NCI-H510A treated with DMSO at 0.1 percent for 48 hours (cell line): Measurements from ENCODE around the gene EMX2.

Experiments used
- DNase-seq: peaks from one replicate; lab custom pipeline; 2025; lab: John Stamatoyannopoulos, UW

Gene EMX2

DNA sequence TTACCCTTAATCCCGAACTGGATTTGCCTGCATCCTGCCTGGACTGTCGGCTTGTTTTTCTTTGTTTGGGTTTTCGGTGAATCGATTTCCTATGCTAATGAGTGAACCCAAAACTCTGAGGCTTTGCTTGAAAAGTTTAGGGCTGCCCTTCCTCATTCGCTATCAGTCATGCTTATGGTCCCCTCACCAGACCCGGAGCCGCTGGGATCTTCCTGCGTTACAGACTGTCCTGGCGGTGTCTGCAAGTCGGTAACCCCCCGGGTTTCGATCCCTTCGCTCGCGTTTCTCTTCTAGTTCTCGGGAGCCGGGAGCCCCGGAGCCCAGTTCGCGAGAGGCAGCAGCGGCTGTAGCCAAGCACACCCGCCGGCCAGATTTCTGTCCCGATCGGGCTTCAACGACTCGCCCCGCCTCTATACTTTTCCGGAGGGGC lies 2.2 kb downstream of the EMX2 start:
- DNase-seq: no peak

- DNase-seq: no peak
Observed at GRCh38 chr10:117545141-117546019, 2.8 kb downstream of the EMX2 start.

DNA sequence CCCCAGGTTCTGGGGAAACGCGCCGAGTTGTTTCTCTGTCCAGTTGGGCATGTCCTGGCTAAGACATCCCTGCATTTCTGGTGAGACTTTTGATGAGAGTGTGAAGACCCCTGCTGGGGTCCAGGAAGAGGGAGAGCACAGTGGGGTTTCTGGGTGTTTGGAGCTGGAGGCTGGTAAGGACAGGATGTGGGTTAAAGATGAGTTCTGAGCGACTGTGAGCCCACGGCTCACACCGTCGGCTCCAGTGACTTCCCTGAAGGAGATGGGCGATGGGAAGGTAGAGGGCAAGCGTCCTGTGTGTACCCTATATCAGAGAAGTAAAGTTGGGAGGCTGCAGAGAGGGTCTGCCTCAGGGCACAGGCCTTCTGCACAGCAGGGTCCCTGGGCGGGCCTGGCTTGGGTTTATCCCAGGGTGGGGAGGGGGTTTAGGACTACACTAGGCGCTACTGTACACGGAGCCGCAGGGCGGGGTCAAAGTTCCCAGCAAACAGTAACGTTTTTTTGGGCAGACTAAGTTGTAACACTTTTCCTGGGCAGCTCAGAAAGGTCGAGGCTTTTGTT lies 3.6 kb downstream of the EMX2 start:
- DNase-seq: no peak

- DNase-seq: no peak
Observed at GRCh38 chr10:117546581-117547015, 4.1 kb downstream of the EMX2 start.

DNA sequence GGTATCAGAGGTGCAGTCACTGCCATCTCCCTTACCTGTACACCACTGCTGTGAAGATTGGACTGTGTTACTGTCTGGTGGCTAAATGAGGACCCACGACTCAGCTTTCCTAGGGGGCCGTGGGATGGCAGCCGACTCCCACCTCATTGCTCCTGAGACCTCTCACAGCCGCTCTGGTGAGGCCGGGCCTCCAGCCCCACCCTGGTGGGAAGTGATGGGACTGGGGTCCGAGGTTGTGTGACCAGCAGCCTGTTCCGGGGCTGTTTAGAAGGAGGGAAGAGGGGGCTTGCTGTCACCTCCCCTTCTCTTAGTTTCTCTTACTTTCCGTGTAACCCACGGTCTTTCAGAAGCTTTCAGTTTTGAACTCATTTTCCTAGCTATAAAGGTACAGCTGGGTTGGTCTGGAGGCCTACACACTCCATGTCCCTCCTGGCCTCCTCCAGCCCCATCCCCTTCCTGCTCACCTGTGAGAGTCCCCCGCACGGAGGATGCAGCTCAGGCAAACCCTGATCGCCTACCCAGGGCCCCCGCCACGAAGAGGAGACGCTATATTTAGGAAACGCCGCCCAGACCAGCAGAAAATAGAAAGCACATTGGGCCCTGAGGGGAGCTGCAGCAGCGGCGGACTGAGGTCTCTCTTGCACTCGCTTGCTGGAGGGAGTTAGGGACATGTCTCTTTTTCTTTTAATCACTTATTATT lies 4.6 kb downstream of the EMX2 start:
- no peak for DNase-seq

DNA sequence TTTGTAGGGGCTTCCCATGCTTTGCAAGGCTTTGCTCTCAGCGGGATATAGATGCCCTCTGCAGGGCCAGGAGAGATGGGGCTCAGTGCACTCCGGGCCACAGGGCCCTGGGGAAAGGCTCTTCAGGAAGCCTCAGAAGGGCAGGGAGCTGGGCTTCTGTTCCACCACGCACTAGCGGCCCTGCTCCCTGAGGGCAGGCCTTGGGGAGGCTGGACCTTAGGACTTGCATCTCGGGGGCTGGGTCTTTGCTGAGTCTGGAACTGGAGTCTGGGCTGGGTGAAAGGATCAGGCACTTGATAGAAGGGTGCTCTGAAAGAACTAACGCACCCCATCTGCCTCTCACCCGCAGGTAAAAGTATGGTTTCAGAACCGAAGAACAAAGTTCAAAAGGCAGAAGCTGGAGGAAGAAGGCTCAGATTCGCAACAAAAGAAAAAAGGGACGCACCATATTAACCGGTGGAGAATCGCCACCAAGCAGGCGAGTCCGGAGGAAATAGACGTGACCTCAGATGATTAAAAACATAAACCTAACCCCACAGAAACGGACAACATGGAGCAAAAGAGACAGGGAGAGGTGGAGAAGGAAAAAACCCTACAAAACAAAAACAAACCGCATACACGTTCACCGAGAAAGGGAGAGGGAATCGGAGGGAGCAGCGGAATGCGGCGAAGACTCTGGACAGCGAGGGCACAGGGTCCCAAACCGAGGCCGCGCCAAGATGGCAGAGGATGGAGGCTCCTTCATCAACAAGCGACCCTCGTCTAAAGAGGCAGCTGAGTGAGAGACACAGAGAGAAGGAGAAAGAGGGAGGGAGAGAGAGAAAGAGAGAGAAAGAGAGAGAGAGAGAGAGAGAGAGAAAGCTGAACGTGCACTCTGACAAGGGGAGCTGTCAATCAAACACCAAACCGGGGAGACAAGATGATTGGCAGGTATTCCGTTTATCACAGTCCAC lies 5.4 kb downstream of the EMX2 start:
- DNase-seq: no peak

- no peak for DNase-seq
Observed at GRCh38 chr10:117549100-117549585, 6.6 kb downstream of the EMX2 start.

DNA sequence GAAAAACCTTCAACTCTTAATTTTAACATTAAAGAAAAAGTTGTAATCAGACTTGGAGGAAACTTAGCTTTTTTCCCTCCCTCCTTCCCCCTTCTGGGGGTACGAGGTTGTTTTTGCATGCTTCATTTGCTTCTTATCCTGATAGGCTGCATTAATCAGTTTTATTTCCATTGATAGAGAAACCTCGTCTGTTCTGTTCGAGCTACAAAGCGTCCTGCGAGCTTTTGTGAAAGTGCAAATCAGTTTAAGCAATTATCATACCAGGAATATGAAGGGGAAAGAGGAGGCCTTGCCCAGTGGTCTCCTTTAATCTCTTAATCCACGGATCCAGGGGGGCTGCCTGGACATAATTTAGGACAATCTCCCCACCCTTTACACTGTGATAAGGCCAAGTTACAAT lies 7.5 kb downstream of the EMX2 start:
- no peak for DNase-seq

GRCh38 chr10:117550599-117551329 lies 8.2 kb downstream of the EMX2 start:
- DNase-seq: no peak

GRCh38 chr10:117551330-117552155 lies 9.0 kb downstream of the EMX2 start:
- DNase-seq: no peak

DNA sequence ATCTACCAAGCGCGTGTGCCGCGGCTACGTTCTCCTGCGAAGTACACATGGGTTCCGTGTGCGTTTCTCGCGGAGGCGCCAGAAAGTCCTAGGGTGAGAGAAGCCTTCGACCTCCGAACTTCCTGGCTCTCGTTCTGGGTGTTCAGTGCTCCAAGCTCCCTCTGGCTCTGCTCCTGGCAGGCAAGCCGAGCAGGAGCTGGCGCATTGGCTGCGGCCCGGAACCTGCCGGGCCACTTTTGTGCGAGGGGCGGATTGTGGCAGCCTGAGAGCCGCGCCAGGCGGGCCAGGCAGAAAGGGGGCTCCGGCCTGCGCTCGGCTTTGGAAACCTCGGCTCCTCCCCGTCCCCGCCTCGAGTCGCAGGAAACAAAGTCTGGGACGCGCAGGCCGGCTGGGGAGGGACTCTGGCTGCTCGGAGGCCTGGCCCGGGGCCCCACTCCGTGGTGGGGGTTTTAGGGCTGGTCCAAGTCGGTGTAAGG lies 9.6 kb downstream of the EMX2 start:
- no peak for DNase-seq

- no peak for DNase-seq
Observed at GRCh38 chr10:117552701-117553141, 10.2 kb downstream of the EMX2 start.

DNA sequence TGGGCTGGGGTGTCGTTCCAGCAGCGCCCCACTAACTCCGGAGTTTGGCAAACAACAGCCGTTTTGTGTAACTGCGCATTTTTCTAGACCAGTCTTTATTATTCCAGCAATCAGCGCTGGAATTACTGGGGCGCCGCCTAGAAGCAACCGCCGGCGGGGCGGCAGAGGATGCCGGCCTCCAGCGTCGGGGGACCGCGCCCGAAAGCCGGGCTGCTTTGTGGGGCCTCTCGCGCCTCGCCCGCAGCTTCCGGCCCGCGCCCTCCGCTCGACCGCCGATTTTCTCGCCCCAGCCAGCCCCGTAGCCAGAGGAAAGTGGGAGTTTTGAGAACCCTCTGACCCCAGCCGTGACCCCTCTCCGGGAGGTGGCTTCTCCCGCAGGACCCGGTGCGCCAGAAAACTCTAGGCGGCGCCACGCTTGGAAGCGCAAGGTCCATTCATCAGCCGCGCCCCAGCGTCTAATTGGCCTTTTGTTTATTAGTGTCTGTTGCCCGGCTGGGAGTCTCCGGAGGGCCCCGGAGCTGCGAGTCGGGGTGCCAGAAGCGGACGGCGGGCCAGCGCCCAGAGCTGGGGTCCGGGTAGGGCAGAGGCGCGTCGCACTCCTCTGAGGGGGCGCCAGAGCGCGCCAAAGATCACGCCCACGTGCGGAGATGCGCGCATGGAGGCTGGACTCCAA lies 10.7 kb downstream of the EMX2 start:
- no peak for DNase-seq

GRCh38 chr10:117553815-117554172 lies 11.2 kb downstream of the EMX2 start:
- DNase-seq: no peak

DNA sequence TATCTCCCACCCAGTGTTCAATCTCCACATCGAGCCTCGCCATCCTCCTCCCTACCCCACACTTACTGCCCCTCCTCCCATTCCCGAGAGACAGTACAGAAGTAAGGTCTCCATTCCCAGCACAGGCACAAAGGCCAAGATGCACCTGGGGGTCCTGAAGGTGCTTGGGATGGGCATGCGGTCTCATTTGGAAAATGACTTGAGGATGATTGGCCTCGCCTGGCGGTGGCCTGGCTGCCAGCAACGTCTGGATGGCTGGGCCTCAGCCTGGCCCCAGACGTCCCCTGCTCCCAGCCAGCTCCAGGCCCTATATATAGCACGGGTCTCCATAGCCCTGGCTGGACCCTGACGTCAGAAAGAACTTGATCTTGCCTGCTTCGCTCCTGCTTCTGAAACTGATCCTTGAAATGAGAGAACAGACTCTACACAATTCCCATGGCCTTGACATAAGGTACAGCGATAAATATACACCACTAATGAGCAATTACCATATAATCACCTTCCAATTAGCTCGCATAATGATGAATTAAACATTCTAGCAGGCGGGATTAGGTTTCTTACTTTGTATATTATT lies 11.8 kb downstream of the EMX2 start:
- DNase-seq: no peak

DNA sequence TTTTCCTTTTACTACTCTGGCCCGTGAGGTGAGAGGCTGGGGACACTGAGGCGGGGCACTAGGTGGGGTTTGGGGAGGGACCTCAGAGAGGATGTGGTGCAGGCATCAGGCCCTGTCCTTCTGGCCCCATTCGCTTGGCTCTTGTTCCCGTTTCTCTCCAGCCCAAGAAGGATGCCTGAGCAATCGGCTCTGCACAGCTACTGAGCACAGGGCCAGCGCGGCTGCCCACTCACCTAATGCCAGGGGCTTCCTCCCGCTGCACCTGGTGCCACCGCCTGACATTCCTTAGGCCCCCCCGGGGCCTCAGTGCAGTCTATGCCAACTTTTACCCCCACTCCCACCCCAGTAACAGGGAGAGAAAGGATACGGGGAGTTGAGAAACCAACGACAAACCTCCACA lies 12.5 kb downstream of the EMX2 start:
- no peak for DNase-seq

DNA sequence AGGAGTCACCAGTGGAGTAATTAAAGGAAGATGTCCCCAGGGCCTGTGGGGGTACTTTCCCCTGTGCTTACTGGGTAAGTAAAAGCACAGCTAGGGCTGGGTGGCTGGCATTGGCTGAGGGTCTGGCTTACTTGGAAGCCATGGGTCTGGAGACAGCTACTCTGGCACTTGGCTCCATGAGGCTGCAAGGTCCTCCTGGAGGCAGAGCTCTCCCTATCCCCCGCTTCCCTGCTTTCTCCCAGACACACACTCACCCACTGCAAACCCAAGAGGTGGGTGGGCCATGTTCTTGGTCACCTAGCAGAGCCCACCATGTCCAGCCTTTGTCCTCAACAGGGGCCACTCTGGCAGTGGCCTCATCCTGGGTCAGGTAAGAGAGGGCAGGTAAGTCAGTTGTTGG lies 13.3 kb downstream of the EMX2 start:
- no peak for DNase-seq

- DNase-seq: no peak
Observed at GRCh38 chr10:117556356-117556755, 13.8 kb downstream of the EMX2 start.

DNA sequence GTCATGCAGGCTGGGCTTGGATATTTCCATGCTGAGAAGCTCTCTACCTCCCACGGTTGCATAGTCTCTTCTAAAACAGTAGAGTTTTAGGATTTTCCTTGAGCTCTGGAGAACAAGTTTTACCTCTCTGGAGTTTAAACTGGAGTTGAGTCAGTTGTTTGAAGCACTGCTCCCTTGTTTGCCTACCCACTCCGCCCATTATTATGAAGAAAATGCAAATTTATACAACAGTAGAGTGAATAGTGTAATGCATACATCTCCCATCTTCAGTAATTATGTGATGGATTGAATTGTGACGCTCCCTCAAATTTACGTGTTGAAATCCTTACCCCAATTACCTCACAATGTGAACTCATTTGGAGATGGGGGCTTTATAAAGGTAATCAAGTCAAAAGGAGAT lies 17.2 kb downstream of the EMX2 start:
- no peak for DNase-seq
